NCI-H2107 treated with DMSO at 0.1 percent for 48 hours (cell line): Measurements from ENCODE around the gene GFOD2.

Experiments
- DNase-seq: peaks from one replicate; lab custom pipeline; 2025; ENCODE audit not compliant: unreplicated experiment; lab: John Stamatoyannopoulos, UW

The GFOD2 gene

GRCh38 chr16:67660564-67661028 is 58.5 kb downstream of the GFOD2 start, which contains the start of gene PARD6A:
TSS of gene PARD6A (plus strand) at chr16:67660960. CDS start at chr16:67661039, 79 bp downstream.
- DNase-seq = peak; percentile 90

GRCh38 chr16:67659675-67660563 is 59.2 kb downstream of the GFOD2 start, which contains the start of gene ACD:
TSS of gene ACD (minus strand) at chr16:67660260. CDS start at chr16:67660220, 40 bp downstream.
- DNase-seq = peak; percentile 52

GRCh38 chr16:67658849-67659674 is 60.1 kb downstream of the GFOD2 start:
- DNase-seq = no peak

GRCh38 chr16:67657751-67658518 is 61.2 kb downstream of the GFOD2 start:
- DNase-seq = no peak

- DNase-seq = no peak
Observed at GRCh38 chr16:67657017-67657608, 62.0 kb downstream of the GFOD2 start.

GRCh38 chr16:67656344-67657016 is 62.6 kb downstream of the GFOD2 start:
- no peak for DNase-seq

GRCh38 chr16:67655363-67655762 is 63.8 kb downstream of the GFOD2 start:
- no peak for DNase-seq

- DNase-seq = no peak
Observed at GRCh38 chr16:67654403-67654911, 64.7 kb downstream of the GFOD2 start.

GRCh38 chr16:67653789-67654402 is 65.2 kb downstream of the GFOD2 start:
- DNase-seq = no peak

- no peak for DNase-seq
Observed at GRCh38 chr16:67653128-67653788, 65.9 kb downstream of the GFOD2 start.

GRCh38 chr16:67652578-67653127 is 66.5 kb downstream of the GFOD2 start:
- no peak for DNase-seq

GRCh38 chr16:67651847-67652246 is 67.3 kb downstream of the GFOD2 start:
- no peak for DNase-seq

- no peak for DNase-seq
Observed at GRCh38 chr16:67651039-67651438, 68.1 kb downstream of the GFOD2 start.

- DNase-seq = no peak
Observed at GRCh38 chr16:67650023-67650422, 69.1 kb downstream of the GFOD2 start.

- DNase-seq = no peak
Observed at GRCh38 chr16:67649494-67649931, 69.6 kb downstream of the GFOD2 start.

GRCh38 chr16:67648764-67649407 is 70.2 kb downstream of the GFOD2 start:
- no peak for DNase-seq

- DNase-seq = no peak
Observed at GRCh38 chr16:67648088-67648763, 70.9 kb downstream of the GFOD2 start.
